NCI-H1105 treated with DMSO at 0.1 percent for 48 hours (cell line): ENCODE measurements around the gene ABCC5.

ENCODE experiments used
- DNase-seq: peaks from one replicate; lab custom pipeline; 2025; lab: John Stamatoyannopoulos, UW

ABCC5 gene

GRCh38 chr3:183975981-183976662 lies 41.6 kb downstream of the ABCC5 start:
- no peak for DNase-seq

GRCh38 chr3:183968666-183969245 lies 48.9 kb downstream of the ABCC5 start:
- no peak for DNase-seq

- no peak for DNase-seq
These were observed 50.0 kb downstream of the ABCC5 start for GRCh38 chr3:183967693-183968092.

DNA sequence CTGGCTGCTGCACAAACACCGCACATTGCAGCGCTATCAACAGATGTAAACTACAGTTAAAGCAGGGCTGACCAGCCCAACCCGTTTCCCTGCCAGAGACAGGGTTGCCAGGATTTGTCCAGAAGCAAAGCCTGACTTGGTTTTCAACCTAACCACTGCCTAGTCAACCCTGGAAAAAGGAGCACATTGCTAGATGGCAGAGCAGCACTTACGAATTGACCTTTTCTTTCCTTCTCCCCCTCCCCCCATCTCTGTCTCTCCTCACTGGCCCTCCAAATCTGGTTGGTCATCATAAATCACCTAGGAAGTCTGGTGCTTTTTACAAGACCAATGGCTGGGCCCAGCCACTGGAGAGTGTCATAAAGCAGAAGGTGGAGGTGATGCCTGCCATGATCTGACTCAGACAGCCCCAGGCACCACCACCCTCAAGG lies 51.3 kb downstream of the ABCC5 start:
- DNase-seq, result no peak

GRCh38 chr3:183962807-183963206 lies 54.9 kb downstream of the ABCC5 start:
- DNase-seq, result no peak

DNA sequence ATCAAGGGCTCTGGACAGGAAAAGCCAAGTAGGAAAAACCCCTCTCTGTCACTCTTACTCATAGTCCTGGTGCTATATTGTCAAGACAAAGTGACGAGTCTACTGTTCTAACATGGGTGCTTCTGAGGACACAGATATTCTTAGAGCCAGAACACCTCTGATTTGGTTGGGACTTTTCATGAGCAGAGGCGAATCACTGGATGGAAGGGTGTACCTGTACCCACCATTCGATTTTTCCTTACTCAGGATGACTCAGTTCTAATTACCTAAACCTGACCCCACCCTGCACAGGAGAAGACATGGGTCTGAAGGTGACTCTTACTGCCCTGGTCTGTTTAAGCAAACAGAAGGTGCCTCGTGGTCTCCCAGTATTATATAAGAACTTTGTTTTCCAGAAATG lies 58.5 kb downstream of the ABCC5 start:
- DNase-seq, result no peak

- DNase-seq, result no peak
These were observed 58.9 kb downstream of the ABCC5 start for GRCh38 chr3:183958775-183959174.

- DNase-seq, result no peak
These were observed 59.5 kb downstream of the ABCC5 start for GRCh38 chr3:183958226-183958625.

DNA sequence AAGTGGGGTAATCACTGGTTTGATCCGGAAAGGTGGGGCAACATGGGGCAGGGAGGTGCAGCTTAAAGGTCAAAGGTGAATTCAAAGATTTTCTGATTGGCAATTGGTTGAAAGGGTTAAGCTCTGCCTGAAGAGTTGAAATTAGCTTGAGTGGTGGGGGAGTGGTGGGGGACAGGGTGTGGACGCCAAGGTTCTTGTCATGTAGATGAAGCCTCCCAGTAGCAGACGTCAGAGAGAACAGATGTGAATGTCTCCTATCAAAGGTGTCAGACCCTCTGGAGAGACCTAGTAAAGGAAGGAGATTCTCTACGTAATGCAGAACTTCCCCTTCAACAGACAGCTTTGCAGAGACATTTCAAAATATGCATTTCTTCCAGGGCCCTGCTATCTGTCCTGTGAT lies 62.8 kb downstream of the ABCC5 start:
- no peak for DNase-seq

DNA sequence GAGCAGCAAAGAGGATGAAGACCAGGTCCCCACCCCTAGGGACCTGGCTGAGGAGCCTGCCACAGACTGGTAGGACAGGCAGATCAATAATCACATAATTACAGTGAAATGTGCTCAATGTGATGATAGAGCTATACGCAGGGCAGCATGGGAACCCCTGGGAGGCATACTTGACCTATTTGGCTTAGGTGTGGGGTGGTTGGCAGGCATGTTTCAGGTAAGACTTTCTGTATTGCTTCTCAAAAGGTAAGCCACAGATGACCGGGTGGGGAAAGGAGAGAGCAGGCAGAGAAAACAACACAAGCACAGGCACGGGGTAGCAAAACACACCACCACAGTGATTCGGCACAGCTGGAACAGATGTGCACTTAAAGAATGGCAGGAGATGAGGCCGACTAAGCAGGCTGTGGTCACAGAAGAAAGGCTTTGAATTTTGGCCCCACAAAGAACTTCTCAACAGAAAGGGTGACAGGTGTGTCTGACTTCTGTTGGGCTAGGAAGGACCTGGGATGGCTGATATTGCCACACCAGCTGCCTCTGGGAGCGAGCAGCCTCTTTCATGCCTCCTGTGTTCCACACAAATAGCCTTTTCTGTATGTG lies 64.1 kb downstream of the ABCC5 start:
- no peak for DNase-seq

DNA sequence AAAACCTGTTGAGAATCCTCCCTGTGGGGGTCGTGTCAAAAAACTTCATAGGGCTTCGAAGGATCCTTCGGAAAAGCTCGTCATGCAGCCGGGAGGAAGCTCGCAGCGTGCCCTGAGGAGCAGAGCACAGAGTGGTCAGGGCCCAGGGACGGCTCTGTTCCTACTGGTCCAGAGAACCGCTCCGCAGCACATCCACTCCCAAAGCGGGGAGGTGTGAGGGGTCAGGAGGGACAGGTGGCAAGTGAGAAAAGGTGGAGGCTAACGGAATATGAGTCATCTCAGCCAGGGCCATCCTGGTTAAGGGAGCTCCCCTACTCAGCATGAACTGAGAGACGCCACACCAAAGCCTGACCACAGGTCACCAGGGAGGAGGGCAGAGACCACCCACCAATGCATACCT lies 66.2 kb downstream of the ABCC5 start:
- DNase-seq, result no peak

- DNase-seq, result no peak
These were observed 68.0 kb downstream of the ABCC5 start for GRCh38 chr3:183949690-183950089.

- no peak for DNase-seq
These were observed 71.6 kb downstream of the ABCC5 start for GRCh38 chr3:183946037-183946436.

DNA sequence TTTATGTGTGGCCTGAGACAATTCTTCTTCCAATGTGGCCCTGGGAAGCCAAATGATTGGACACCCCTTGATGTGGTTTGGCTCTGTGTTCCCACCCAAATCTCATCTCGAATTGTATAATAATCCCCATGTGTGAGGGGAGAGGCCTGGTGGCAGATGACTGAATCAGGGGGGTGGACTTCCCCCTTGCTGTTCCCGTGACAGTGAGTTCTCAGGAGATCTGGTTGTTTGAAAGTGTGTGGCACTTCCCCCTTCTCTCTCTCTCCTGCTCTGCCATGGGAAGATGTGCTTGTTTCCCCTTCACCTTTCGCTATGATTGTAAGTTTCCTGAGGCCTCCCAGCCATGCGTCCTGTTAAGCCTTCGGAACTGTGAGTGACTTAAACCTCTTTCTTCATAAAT lies 72.9 kb downstream of the ABCC5 start:
- no peak for DNase-seq

- DNase-seq, result no peak
These were observed 73.9 kb downstream of the ABCC5 start for GRCh38 chr3:183943739-183944138.

GRCh38 chr3:183941216-183941615 lies 76.5 kb downstream of the ABCC5 start:
- DNase-seq, result no peak

- DNase-seq, result no peak
These were observed 79.9 kb downstream of the ABCC5 start for GRCh38 chr3:183937601-183938286.

DNA sequence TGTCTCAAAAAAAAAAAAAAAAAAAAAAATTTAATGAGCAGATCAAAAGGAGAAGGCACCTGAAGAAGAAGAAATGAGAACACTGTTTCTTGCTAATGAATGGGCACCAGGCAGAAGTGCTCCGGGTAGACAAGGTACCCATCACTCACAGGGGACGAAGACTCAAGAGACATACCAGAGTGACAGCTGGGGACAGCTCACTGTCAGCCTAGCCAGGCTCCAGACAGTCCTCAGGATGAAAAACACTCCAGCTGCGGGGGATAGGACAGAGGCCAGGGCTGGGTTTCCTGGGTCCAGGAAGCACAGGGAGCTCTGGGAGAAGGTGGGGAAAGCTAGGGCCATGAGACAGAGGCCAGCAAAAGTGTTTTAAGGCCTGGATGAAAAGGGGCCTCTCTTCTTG lies 84.5 kb downstream of the ABCC5 start:
- DNase-seq, result no peak

DNA sequence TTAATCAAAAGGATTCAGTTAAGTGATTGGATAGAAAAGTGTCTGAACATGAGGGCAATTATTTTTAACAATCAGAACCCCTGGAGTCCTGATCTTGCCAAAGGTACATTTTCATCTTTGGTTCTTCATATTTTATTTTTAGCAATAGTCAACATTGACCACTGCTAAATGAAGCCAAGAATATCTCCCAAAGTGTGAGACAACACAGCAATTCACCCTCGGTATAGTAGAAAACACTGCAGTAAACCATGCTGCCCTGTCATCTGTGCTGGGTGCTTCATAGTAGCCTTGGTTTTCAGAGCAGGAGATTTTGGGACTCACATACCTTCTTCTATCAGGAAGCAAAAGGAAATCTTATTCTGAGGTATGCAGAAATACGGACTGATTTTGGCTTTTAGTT lies 85.8 kb downstream of the ABCC5 start:
- no peak for DNase-seq

GRCh38 chr3:183930086-183930485 lies 87.6 kb downstream of the ABCC5 start:
- DNase-seq, result no peak

DNA sequence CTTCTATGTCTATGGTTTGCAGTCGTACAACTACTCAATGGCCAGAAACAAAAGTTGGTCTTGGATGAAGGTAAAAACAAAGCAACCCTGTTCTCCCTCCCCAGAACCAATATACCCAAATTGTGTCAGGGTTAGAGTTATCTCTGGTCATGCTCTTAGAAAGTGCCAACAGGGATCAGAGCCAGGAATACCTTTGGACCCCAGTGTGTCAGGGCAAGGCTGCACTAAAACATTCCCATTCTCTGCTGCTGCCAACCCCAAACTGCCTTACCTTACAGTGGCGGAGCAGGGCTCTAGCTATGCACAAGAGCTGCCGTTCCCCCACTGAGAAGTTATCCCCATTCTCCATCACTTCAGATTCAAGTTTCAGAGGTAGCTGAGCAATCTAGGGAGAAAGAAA lies 90.6 kb downstream of the ABCC5 start:
- DNase-seq, result no peak

DNA sequence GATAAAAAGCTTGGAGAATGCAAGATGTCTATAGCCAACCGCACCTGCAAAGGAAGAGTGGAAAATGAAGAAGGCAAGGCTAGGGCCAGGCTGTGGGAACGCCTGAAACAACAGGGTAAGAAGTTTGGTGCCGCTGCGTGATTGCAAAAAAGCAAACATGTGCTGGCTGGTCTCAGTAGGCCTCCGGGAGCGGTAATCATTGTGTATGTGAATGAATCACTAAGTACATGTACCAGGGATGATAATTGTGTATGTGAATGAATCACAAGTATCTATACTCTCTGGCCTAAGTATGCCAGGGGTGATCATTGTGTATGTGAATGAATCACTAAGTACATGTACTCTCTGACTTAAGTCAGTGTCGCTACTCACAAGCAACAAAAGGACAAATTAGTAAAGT lies 92.7 kb downstream of the ABCC5 start:
- no peak for DNase-seq

GRCh38 chr3:183924543-183924942 lies 93.1 kb downstream of the ABCC5 start:
- DNase-seq, result no peak
